Smooth muscle cell (in vitro differentiated cells): ENCODE data around the gene MBD3L2B. TPM values are rescaled to one million over a fixed set of nuclear protein-coding genes. Genes with fewer than 3 reads are reported as not detected.
"Not testable (repeated sequence)": the region's sequence is repeated elsewhere in the genome, so short reads cannot be mapped to it uniquely, and the experiment has no call there.

ENCODE experiments used
- DNase-seq: peaks from one replicate; lab custom pipeline; 2025; ENCODE audit not compliant: unreplicated experiment; lab: John Stamatoyannopoulos, UW
- H2AFZ ChIP-seq: fragments of 200-600 bp; sonication (generic); 2 replicates; pipeline ENCODE4 v1.6.0; 2016; ENCODE audit warnings: antibody characterized with exemption, low read depth, mild to moderate bottlenecking
- H3F3A ChIP-seq: fragments of 200-600 bp; sonication (generic); 2 replicates; pipeline ENCODE4 v1.6.0; 2017; ENCODE audit warnings: antibody characterized with exemption, low read depth
- H3K27ac ChIP-seq: fragments of 200-600 bp; sonication (generic); 2 replicates; pipeline ENCODE4 v1.5.1; 2016; ENCODE audit warnings: low read depth, mild to moderate bottlenecking
- H3K27me3 ChIP-seq: fragments of 200-600 bp; sonication (generic); 2 replicates; pipeline ENCODE4 v1.6.1; 2016; ENCODE audit warnings: low read depth, mild to moderate bottlenecking
- H3K36me3 ChIP-seq: fragments of 200-600 bp; sonication (generic); 2 replicates; pipeline ENCODE4 v1.5.1; 2016; ENCODE audit warnings: low read depth
- H3K4me1 ChIP-seq: fragments of 200-600 bp; sonication (generic); 2 replicates; pipeline ENCODE4 v1.5.1; 2016; ENCODE audit warnings: low read depth
- H3K4me2 ChIP-seq: fragments of 200-600 bp; sonication (generic); 2 replicates; pipeline ENCODE4 v1.6.0; 2016; ENCODE audit warnings: mild to moderate bottlenecking
- H3K4me3 ChIP-seq: fragments of 200-600 bp; sonication (generic); 2 replicates; pipeline ENCODE4 v1.5.1; 2016; ENCODE audit warnings: mild to moderate bottlenecking
- H3K79me2 ChIP-seq: fragments of 200-600 bp; sonication (generic); 2 replicates; pipeline ENCODE4 v1.6.0; 2016; ENCODE audit warnings: low read depth, mild to moderate bottlenecking
- H3K9ac ChIP-seq: fragments of 200-600 bp; sonication (generic); 2 replicates; pipeline ENCODE4 v1.6.0; 2016; ENCODE audit warnings: low read depth
- H3K9me3 ChIP-seq: fragments of 200-600 bp; sonication (generic); replicated peaks from 2 replicates; pipeline ENCODE4 v1.5.1; 2016; ENCODE audit warnings: low read depth
- H4K20me1 ChIP-seq: fragments of 200-600 bp; sonication (generic); 2 replicates; pipeline ENCODE4 v1.6.0; 2016; ENCODE audit warnings: low read depth
- WGBS: methylation state at CpG from one replicate; pipeline ENCODE4 v1.1.7; 2016; ENCODE audit warnings: low lambda C conversion rate; 5-methylcytosine and 5-hydroxymethylcytosine counted together
- polyA plus RNA-seq: library from polyadenylated mRNA; unstranded; fragments of >200 nt; fragmentation: Nextera tagmentation; extraction: Ambion mirVana; gene quantifications from 2 replicates; pipeline ENCODE4 v1.2.1, GENCODE V29; 2016
- total RNA-seq: library from RNA; depleted of rRNA; stranded (reverse); fragments of >200 nt; gene quantifications from 2 replicates; pipeline ENCODE4 v1.2.3, GENCODE V29; 2014

MBD3L2B gene
- total and polyA plus RNA-seq, 2 experiments from 2014 or later, result not detected

- H3F3A ChIP-seq, H3K4me2 ChIP-seq, H3K27me3 ChIP-seq, H3K9me3 ChIP-seq, H3K27ac ChIP-seq, H3K9ac ChIP-seq, H4K20me1 ChIP-seq, DNase-seq, H3K4me1 ChIP-seq, H2AFZ ChIP-seq, H3K36me3 ChIP-seq, H3K79me2 ChIP-seq, H3K4me3 ChIP-seq: not testable (repeated sequence)
- WGBS, result 84% methylated on average over 9 of the region's 16 CpGs
Observed at GRCh38 chr19:7056371-7056770, 35.1 kb upstream of the MBD3L2B start.

- H3F3A ChIP-seq, H3K4me2 ChIP-seq, H2AFZ ChIP-seq, H3K4me1 ChIP-seq, H3K27ac ChIP-seq, H3K9ac ChIP-seq, H3K36me3 ChIP-seq, H4K20me1 ChIP-seq, H3K9me3 ChIP-seq, H3K27me3 ChIP-seq, H3K4me3 ChIP-seq, H3K79me2 ChIP-seq, DNase-seq: not testable (repeated sequence)
- WGBS, result 91% methylated on average over 14 of the region's 14 CpGs
Observed at GRCh38 chr19:7055679-7056078, 34.4 kb upstream of the MBD3L2B start.

GRCh38 chr19:7054635-7055368 is 33.6 kb upstream of the MBD3L2B start:
- not testable (repeated sequence) for H3K4me3 ChIP-seq, H3K4me2 ChIP-seq, H4K20me1 ChIP-seq, H3K36me3 ChIP-seq, DNase-seq, H3K4me1 ChIP-seq, H3K9me3 ChIP-seq, H3K79me2 ChIP-seq, H3K27ac ChIP-seq, H2AFZ ChIP-seq, H3K27me3 ChIP-seq, H3K9ac ChIP-seq, H3F3A ChIP-seq
- 92% methylated on average over 14 of the region's 14 CpGs for WGBS

- H3K9me3 ChIP-seq, H4K20me1 ChIP-seq, H3K27ac ChIP-seq, H3K4me3 ChIP-seq, H3K4me1 ChIP-seq, H2AFZ ChIP-seq, H3K9ac ChIP-seq, H3K36me3 ChIP-seq, H3F3A ChIP-seq, H3K79me2 ChIP-seq, H3K4me2 ChIP-seq, DNase-seq, H3K27me3 ChIP-seq: not testable (repeated sequence)
- WGBS, result 90% methylated on average over 7 of the region's 7 CpGs
Observed at GRCh38 chr19:7052896-7053295, 31.7 kb upstream of the MBD3L2B start.

GRCh38 chr19:7051421-7051820 is 30.2 kb upstream of the MBD3L2B start:
- H3K4me3 ChIP-seq, H2AFZ ChIP-seq, H3K36me3 ChIP-seq, H3K27me3 ChIP-seq, H4K20me1 ChIP-seq, H3K9ac ChIP-seq, H3F3A ChIP-seq, H3K79me2 ChIP-seq, H3K9me3 ChIP-seq, DNase-seq, H3K4me1 ChIP-seq, H3K27ac ChIP-seq, H3K4me2 ChIP-seq: not testable (repeated sequence)
- 95% methylated on average over 3 of the region's 5 CpGs for WGBS

- WGBS, result no CpG with 5 or more reads among the region's 7 CpGs
- not testable (repeated sequence) for H3K4me2 ChIP-seq, H3K79me2 ChIP-seq, H3K4me3 ChIP-seq, H2AFZ ChIP-seq, H3K4me1 ChIP-seq, DNase-seq, H3F3A ChIP-seq, H3K27ac ChIP-seq, H4K20me1 ChIP-seq, H3K9ac ChIP-seq, H3K27me3 ChIP-seq, H3K9me3 ChIP-seq, H3K36me3 ChIP-seq
Observed at GRCh38 chr19:7049021-7049420, 27.8 kb upstream of the MBD3L2B start, which contains the start of gene MBD3L2. Gene MBD3L2, plus strand, starts transcription at chr19:7049321. Its CDS starts 53 bp downstream, at chr19:7049374.

GRCh38 chr19:7041563-7041962 is 20.3 kb upstream of the MBD3L2B start:
- not testable (repeated sequence) for H3K36me3 ChIP-seq, H3K27me3 ChIP-seq, DNase-seq, H3K4me3 ChIP-seq, H3K4me1 ChIP-seq, H4K20me1 ChIP-seq, H3K4me2 ChIP-seq, H3F3A ChIP-seq, H3K79me2 ChIP-seq, H3K9me3 ChIP-seq, H3K27ac ChIP-seq, H2AFZ ChIP-seq, H3K9ac ChIP-seq
- WGBS, result no CpG with 5 or more reads among the region's 2 CpGs

GRCh38 chr19:7040079-7040478 is 18.8 kb upstream of the MBD3L2B start, which contains the start of gene MBD3L4:
Gene MBD3L4, minus strand, starts transcription at chr19:7040179. Its CDS starts 35 bp downstream, at chr19:7040144.
- not testable (repeated sequence) for H2AFZ ChIP-seq, H3K27me3 ChIP-seq, H3K9ac ChIP-seq, DNase-seq, H3K4me1 ChIP-seq, H3K27ac ChIP-seq, H3F3A ChIP-seq, H3K4me2 ChIP-seq, H3K36me3 ChIP-seq, H3K9me3 ChIP-seq, H3K4me3 ChIP-seq, H4K20me1 ChIP-seq, H3K79me2 ChIP-seq
- WGBS, result 82% methylated on average over 2 of the region's 9 CpGs
